Loucy (cell line): ENCODE results near the gene TNNI2.

ENCODE experiments used
- CTCF ChIP-seq: fragments of 200-600 bp; sonication (generic); conservative IDR thresholded peaks from 2 replicates; pipeline ENCODE4 v1.5.1; 2014; ENCODE audit warnings: mild to moderate bottlenecking, antibody characterized with exemption, low read length
- EZH2phosphoT487 ChIP-seq: fragments of 200-600 bp; IDR thresholded peaks from 2 replicates; pipeline ENCODE4 v1.6.1; 2018; ENCODE audit warnings: antibody characterized with exemption, mild to moderate bottlenecking, moderate library complexity, borderline replicate concordance

GRCh38 chr11:1822648-1823375 lies 16.0 kb upstream of the TNNI2 start:
- no peak for TF ChIP-seq CTCF
- no peak for TF ChIP-seq EZH2phosphoT487
